ENCODE results near the gene MSRB2. TPM values are rescaled to one million over a fixed set of nuclear protein-coding genes. Genes with fewer than 3 reads are reported as not detected.

The MSRB2 gene
- total and polyA plus RNA-seq, 2 experiments from 2014 or later: 9.5 to 34.6 TPM

- peak overlapping the region; percentile 10; the same call in 2 of the 3 replicates for H3K4me3 Mint-ChIP-seq
- TF ChIP-seq JUNB (IDR thresholded peaks at IDR 0.05; ENCODE audit: unreplicated experiment) (no peak), ETS1 (IDR thresholded peaks at IDR 0.05) (no peak), STAT1 (IDR thresholded peaks at IDR 0.05; ENCODE audit: unreplicated experiment) (no peak), ZNF331 (CRISPR knock-in tag; IDR thresholded peaks at IDR 0.05; ENCODE audit: low read depth) (no peak), NANOG (IDR thresholded peaks at IDR 0.05; ENCODE audit: borderline replicate concordance) (peak; percentile 65; the same call in 1 of the 2 replicates), POLR2AphosphoS5 (IDR thresholded peaks at IDR 0.05; ENCODE audit: low read depth) (peak; percentile 39; the same call in 1 of the 2 replicates), ZNF114 (CRISPR knock-in tag; IDR thresholded peaks at IDR 0.05) (no peak), CTCF (conservative IDR thresholded peaks at IDR 0.05; ENCODE audit: low read depth in 2 of 2) (no peak), CREB1 (CRISPR knock-in tag; IDR thresholded peaks at IDR 0.05; ENCODE audit: low read depth) (no peak), EZH2phosphoT487 (IDR thresholded peaks at IDR 0.05; ENCODE audit: unreplicated experiment) (no peak), REST (IDR thresholded peaks at IDR 0.05; ENCODE audit: unreplicated experiment) (no peak), EZH2 (IDR thresholded peaks at IDR 0.05; ENCODE audit: low read depth, unreplicated experiment) (no peak), ZNF462 (CRISPR knock-in tag; IDR thresholded peaks at IDR 0.05) (no peak)
- H3K27ac ChIP-seq (ENCODE audit: low read depth): peak overlapping the region; percentile 45
- no peaks in the 10 kb centered on the region; the same call in none of the 2 replicates for H3F3A ChIP-seq (replicated peaks; ENCODE audit: low read depth)
- H3K36me3 Mint-ChIP-seq (ENCODE audit: low read depth): peaks cover 12% of the 10 kb centered on the region; the same call in 2 of the 3 replicates
- peaks cover 11% of the 10 kb centered on the region for H3K9me3 Mint-ChIP-seq
- H3K4me3 ChIP-seq: no peak overlapping the region
- peaks cover 58% of the 10 kb centered on the region for H3K4me1 Mint-ChIP-seq
- H2AFZ ChIP-seq: 0 out of 2 replicates have a peak overlapping the region, but pooled peaks have one; percentile 5
- H3K27ac Mint-ChIP-seq: peak overlapping the region; percentile 98
- peak overlapping the region; percentile 45 for H3K4me2 ChIP-seq
- H3K79me2 ChIP-seq (replicated peaks; ENCODE audit: insufficient read depth): no peaks in the 10 kb centered on the region
- H3K4me1 ChIP-seq (ENCODE audit: insufficient read depth): peaks cover 54% of the 10 kb centered on the region
- H3K27me3 Mint-ChIP-seq (ENCODE audit: insufficient read depth, low read depth, poor library complexity): peaks cover 6% of the 10 kb centered on the region
- DNase-seq (ENCODE audit: low spot score) (peak; percentile 63), ATAC-seq (peak; percentile 48)
- no peaks in the 10 kb centered on the region; the same call in 1 of the 2 replicates for H3K36me3 ChIP-seq (ENCODE audit: insufficient read depth)
- no peaks in the 10 kb centered on the region for H3K27me3 ChIP-seq (ENCODE audit: insufficient read depth)
- no peaks in the 10 kb centered on the region for H4K20me1 ChIP-seq (replicated peaks; ENCODE audit: insufficient read depth)
- peaks cover 20% of the 10 kb centered on the region for H3K9me2 ChIP-seq (ENCODE audit: insufficient read depth)
Observed at GRCh38 chr10:23055424-23056185, 39.8 kb upstream of the MSRB2 start.
